Activated gamma-delta T cell treated with Interleukin-2 at 50 U/mL for 16 hours (primary cell): ENCODE measurements around the gene MRPL37.

ENCODE experiments used
- DNase-seq: peaks from one replicate; pipeline ENCODE4 v3.0.0-alpha.2; 2020

The MRPL37 gene

DNA sequence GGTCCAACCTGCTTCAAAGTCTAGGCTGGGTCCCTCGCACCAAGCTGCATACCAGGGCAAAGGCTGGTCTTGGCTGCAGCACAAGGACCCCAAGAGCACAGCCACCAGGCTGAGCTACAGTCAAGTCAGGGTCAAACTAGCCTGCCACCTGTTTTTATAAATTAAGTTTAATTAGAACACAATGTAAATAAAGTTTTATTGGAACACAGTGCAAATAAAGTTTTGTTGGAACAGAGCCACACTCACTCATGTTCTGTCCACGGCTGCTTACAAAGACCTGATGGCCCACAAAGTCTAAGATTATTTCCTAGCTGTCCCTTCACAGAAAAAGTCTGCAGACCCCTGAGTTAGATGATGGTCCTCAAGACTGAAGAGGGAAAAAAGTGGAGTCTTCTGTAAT lies 66.2 kb downstream of the MRPL37 start:
- no peak for DNase-seq

DNA sequence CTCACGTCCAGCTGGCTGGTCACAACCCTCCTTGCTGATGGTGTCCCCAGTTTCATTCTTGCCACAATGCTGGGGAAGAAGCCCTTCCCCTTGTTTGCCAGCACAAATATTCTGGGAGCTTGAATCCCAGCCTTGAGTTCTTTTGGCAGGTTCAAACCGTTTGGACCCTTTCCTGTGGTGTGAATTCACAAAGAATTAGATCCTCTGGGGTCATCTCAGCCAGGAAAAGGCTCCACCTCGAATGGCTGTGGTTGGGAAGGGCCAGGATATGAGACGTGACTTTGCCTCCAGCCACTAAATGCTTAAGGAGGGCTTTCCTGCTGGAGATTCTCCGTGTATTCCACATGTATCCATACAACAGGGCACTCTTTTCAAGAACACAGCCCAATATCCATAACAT lies 66.9 kb downstream of the MRPL37 start:
- DNase-seq = no peak
